Stimulated activated CD8-positive, alpha-beta memory T cell treated with anti-CD3 and anti-CD28 coated beads, Interleukin-4, amount 100 ng/mL, for 4 hours (primary cell): ENCODE data around the gene CHRNB1.
A peak's percentile ranks its signal among the peaks of the same experiment; 100 is the strongest.
"Not testable (repeated sequence)": the region's sequence is repeated elsewhere in the genome, so short reads cannot be mapped to it uniquely, and the experiment has no call there.

Experiments used
- DNase-seq, 2 donors: peaks; one replicate each; pipeline ENCODE4 v3.0.0-alpha.2; 2020; ENCODE audit warnings: low read depth in 2 of 2, low spot score in 1 of 2

Gene CHRNB1

GRCh38 chr17:7466639-7467341 lies 21.9 kb downstream of the CHRNB1 start:
- DNase-seq: no peak

GRCh38 chr17:7467498-7467897 lies 22.6 kb downstream of the CHRNB1 start:
- no peak for DNase-seq

GRCh38 chr17:7468290-7468689 lies 23.4 kb downstream of the CHRNB1 start:
- DNase-seq: no peak

GRCh38 chr17:7468804-7469389 lies 24.0 kb downstream of the CHRNB1 start:
- no peak for DNase-seq

- not testable (repeated sequence) for DNase-seq
Measured at GRCh38 chr17:7469843-7470242, 25.0 kb downstream of the CHRNB1 start.

- not testable (repeated sequence) for DNase-seq
Measured at GRCh38 chr17:7470457-7470973, 25.7 kb downstream of the CHRNB1 start.

- no peak for DNase-seq
Measured at GRCh38 chr17:7471729-7472128, 26.9 kb downstream of the CHRNB1 start.

- not testable (repeated sequence) for DNase-seq
Measured at GRCh38 chr17:7474767-7475166, 29.9 kb downstream of the CHRNB1 start.

GRCh38 chr17:7475764-7476422 lies 31.0 kb downstream of the CHRNB1 start:
- no peak for DNase-seq

- DNase-seq: no peak
Measured at GRCh38 chr17:7476494-7476893, 31.6 kb downstream of the CHRNB1 start.

- no peak for DNase-seq
Measured at GRCh38 chr17:7476951-7477350, 32.1 kb downstream of the CHRNB1 start.

GRCh38 chr17:7477392-7478275 lies 32.8 kb downstream of the CHRNB1 start:
- DNase-seq: no peak

GRCh38 chr17:7478276-7479212 lies 33.7 kb downstream of the CHRNB1 start:
- DNase-seq: peak; percentile 16 to 29

- DNase-seq: peak; percentile 31 to 33
Measured at GRCh38 chr17:7479213-7480088, 34.6 kb downstream of the CHRNB1 start, which contains the start of gene ZBTB4. Gene ZBTB4, minus strand, starts transcription at chr17:7479631. Its CDS starts 12,830 bp downstream, at chr17:7466801.

- no peak for DNase-seq
Measured at GRCh38 chr17:7480089-7480384, 35.2 kb downstream of the CHRNB1 start.

GRCh38 chr17:7481275-7481674 lies 36.4 kb downstream of the CHRNB1 start, which contains the start of gene SLC35G6:
Gene SLC35G6, plus strand, starts transcription at chr17:7481446. Its CDS starts 71 bp downstream, at chr17:7481517.
- not testable (repeated sequence) for DNase-seq

GRCh38 chr17:7481842-7482741 lies 37.2 kb downstream of the CHRNB1 start:
- not testable (repeated sequence) for DNase-seq

- not testable (repeated sequence) for DNase-seq
Measured at GRCh38 chr17:7482742-7483088, 37.9 kb downstream of the CHRNB1 start.
